Hepatocyte (in vitro differentiated cells): ENCODE results near the gene CDK13. TPM values are rescaled to one million over a fixed set of nuclear protein-coding genes. Genes with fewer than 3 reads are reported as not detected.
A peak's percentile ranks its signal among the peaks of the same experiment; 100 is the strongest.

ENCODE experiments used
- DNase-seq: peaks from one replicate; pipeline ENCODE4 v3.0.0-alpha.2; 2016; ENCODE audit warnings: low spot score
- H2AFZ ChIP-seq: fragments of 200-600 bp; sonication (generic); 2 replicates; pipeline ENCODE4 v1.6.0; 2016; ENCODE audit warnings: antibody characterized with exemption, mild to moderate bottlenecking
- H3K27ac ChIP-seq: fragments of 200-600 bp; sonication (generic); 2 replicates; pipeline ENCODE4 v1.5.1; 2016; ENCODE audit warnings: mild to moderate bottlenecking
- H3K27me3 ChIP-seq: fragments of 200-600 bp; sonication (generic); 2 replicates; pipeline ENCODE4 v1.6.1; 2016
- H3K36me3 ChIP-seq: fragments of 200-600 bp; sonication (generic); replicated peaks from 2 replicates; pipeline ENCODE4 v1.5.1; 2016; ENCODE audit warnings: low read depth; ENCODE audit not compliant: insufficient read depth
- H3K4me1 ChIP-seq: fragments of 200-600 bp; sonication (generic); 2 replicates; pipeline ENCODE4 v1.5.1; 2016; ENCODE audit warnings: mild to moderate bottlenecking, moderate library complexity; ENCODE audit not compliant: insufficient read depth
- H3K4me2 ChIP-seq: fragments of 200-600 bp; sonication (generic); 2 replicates; pipeline ENCODE4 v1.6.0; 2016
- H3K4me3 ChIP-seq: fragments of 200-600 bp; sonication (generic); 2 replicates; pipeline ENCODE4 v1.5.1; 2016; ENCODE audit warnings: mild to moderate bottlenecking
- H3K79me2 ChIP-seq: fragments of 200-600 bp; sonication (generic); 2 replicates; pipeline ENCODE4 v1.6.0; 2017; ENCODE audit warnings: mild to moderate bottlenecking
- H3K9me2 ChIP-seq: fragments of 200-600 bp; sonication (generic); replicated peaks from 2 replicates; pipeline ENCODE4 v1.6.0; 2017; ENCODE audit warnings: mild to moderate bottlenecking; ENCODE audit not compliant: insufficient read depth
- H3K9me3 ChIP-seq: fragments of 200-600 bp; sonication (generic); 2 replicates; pipeline ENCODE4 v1.5.1; 2016; ENCODE audit warnings: low read depth, mild to moderate bottlenecking
- H4K20me1 ChIP-seq: fragments of 200-600 bp; sonication (generic); 2 replicates; pipeline ENCODE4 v1.6.0; 2016; ENCODE audit warnings: mild to moderate bottlenecking; ENCODE audit not compliant: insufficient read depth, poor library complexity, severe bottlenecking
- CTCF ChIP-seq: fragments of 200-600 bp; sonication (generic); IDR thresholded peaks from 2 replicates; pipeline ENCODE4 v1.5.1; 2016; ENCODE audit warnings: antibody characterized with exemption, mild to moderate bottlenecking; ENCODE audit not compliant: poor library complexity
- EZH2 ChIP-seq: fragments of 200-600 bp; sonication (generic); IDR thresholded peaks from 2 replicates; pipeline ENCODE4 v1.6.1; 2016; ENCODE audit warnings: antibody characterized with exemption, mild to moderate bottlenecking, borderline replicate concordance
- EZH2phosphoT487 ChIP-seq: fragments of 200-600 bp; sonication (generic); IDR thresholded peaks from one replicate; pipeline ENCODE4 v1.6.1; 2018; ENCODE audit warnings: antibody characterized with exemption, mild to moderate bottlenecking, low read depth, moderate library complexity; ENCODE audit not compliant: unreplicated experiment, severe bottlenecking
- WGBS: methylation state at CpG from one replicate; pipeline ENCODE4 v1.1.6; 2016; ENCODE audit warnings: low lambda C conversion rate; ENCODE audit errors: missing lambda C conversion rate; 5-methylcytosine and 5-hydroxymethylcytosine counted together
- polyA plus RNA-seq: library from polyadenylated mRNA; unstranded; fragments of >200 nt; fragmentation: Nextera tagmentation; extraction: Ambion mirVana; gene quantifications from 2 replicates; pipeline ENCODE4 v1.2.1, GENCODE V29; 2016
- total RNA-seq: library from RNA; depleted of rRNA; stranded (reverse); fragments of >200 nt; gene quantifications from 2 replicates; pipeline ENCODE4 v1.2.3, GENCODE V29; 2014

The CDK13 gene
- total and polyA plus RNA-seq, 2 experiments from 2014 or later = 36.1 to 76.0 TPM

GRCh38 chr7:39946693-39947092 is 3.4 kb upstream of the CDK13 start:
- TF ChIP-seq CTCF (no peak), EZH2phosphoT487 (no peak), EZH2 (no peak)
- Histone ChIP-seq H4K20me1 (peaks cover 5% of the 10 kb centered on the region), H3K9me2 (no peaks in the 10 kb centered on the region), H3K27me3 (no peaks in the 10 kb centered on the region), H3K27ac (no peak overlapping the region), H3K36me3 (no peaks in the 10 kb centered on the region), H3K4me2 (no peak overlapping the region), H3K4me3 (no peak overlapping the region), H3K9me3 (no peaks in the 10 kb centered on the region), H3K4me1 (peaks cover 5% of the 10 kb centered on the region), H3K79me2 (peaks cover 24% of the 10 kb centered on the region), H2AFZ (no peak overlapping the region)
- 87% methylated on average over 9 of the region's 9 CpGs for WGBS
- no peak for DNase-seq

- TF ChIP-seq EZH2phosphoT487 (no peak), CTCF (no peak), EZH2 (no peak)
- 67% methylated on average over 10 of the region's 10 CpGs for WGBS
- Histone ChIP-seq H3K9me2 (no peaks in the 10 kb centered on the region), H2AFZ (peak overlapping the region; percentile 83), H3K4me2 (peak overlapping the region; percentile 77), H3K4me3 (peak overlapping the region; percentile 47), H3K9me3 (no peaks in the 10 kb centered on the region), H3K4me1 (peaks cover 10% of the 10 kb centered on the region), H3K36me3 (no peaks in the 10 kb centered on the region), H3K27ac (peak overlapping the region; percentile 98), H3K27me3 (no peaks in the 10 kb centered on the region), H3K79me2 (peaks cover 41% of the 10 kb centered on the region), H4K20me1 (peaks cover 23% of the 10 kb centered on the region)
- peak; percentile 7 for DNase-seq
These were observed 1.6 kb upstream of the CDK13 start for GRCh38 chr7:39948375-39948955.

- H3K27ac ChIP-seq = peak overlapping the region; percentile 98
- peaks cover 18% of the 10 kb centered on the region for H3K4me1 ChIP-seq
- peak; percentile 99 for DNase-seq
- WGBS = under 1% methylated on average over 56 of the region's 74 CpGs
- H3K36me3 ChIP-seq = no peaks in the 10 kb centered on the region
- H3K9me2 ChIP-seq = no peaks in the 10 kb centered on the region
- H3K4me3 ChIP-seq = peak overlapping the region; percentile 47
- H4K20me1 ChIP-seq = peaks cover 30% of the 10 kb centered on the region
- H3K27me3 ChIP-seq = no peaks in the 10 kb centered on the region
- H2AFZ ChIP-seq = peak overlapping the region; percentile 83
- peak overlapping the region; percentile 83 for H3K4me2 ChIP-seq
- TF ChIP-seq EZH2 (no peak), CTCF (no peak), EZH2phosphoT487 (no peak)
- no peaks in the 10 kb centered on the region for H3K9me3 ChIP-seq
- peaks cover 49% of the 10 kb centered on the region for H3K79me2 ChIP-seq
These were observed 814 bp upstream of the CDK13 start for GRCh38 chr7:39948956-39949928.
